ENCODE measurements around the gene RAB8B. TPM values are rescaled to one million over a fixed set of nuclear protein-coding genes. Genes with fewer than 3 reads are reported as not detected.

Gene RAB8B
- total and polyA plus RNA-seq, 10 of the 15 experiments (the other 5 are each of a cell fraction or from before 2014, with no cell fraction given) = 17.8 to 104 (median 65.1) TPM

- Histone ChIP-seq H2AFZ (ENCODE audit: control insufficient read depth, low read depth, low read length) (no peak overlapping the region), H3K4me1 (ENCODE audit: control insufficient read depth, insufficient read depth, low read length) (peaks cover 10% of the 10 kb centered on the region), H3K9ac (ENCODE audit: control insufficient read depth, insufficient read depth, low read length) (no peak overlapping the region), H3K36me3 (ENCODE audit: control insufficient read depth in 2 of 2, insufficient read depth in 2 of 2, low read length in 1 of 2) (no peaks in the 10 kb centered on the region), H3K27ac (ENCODE audit: control insufficient read depth, insufficient read depth) (no peak overlapping the region), H3K27me3 (replicated peaks in 1 of 2; ENCODE audit: control insufficient read depth in 2 of 2, insufficient read depth in 2 of 2, low read length in 1 of 2) (no peaks in the 10 kb centered on the region), H3K4me3 (no peak overlapping the region), H3K79me2 (ENCODE audit: control insufficient read depth, insufficient read depth, low read length) (no peaks in the 10 kb centered on the region), H3K9me3 (replicated peaks; ENCODE audit: control insufficient read depth, insufficient read depth, low read length) (no peaks in the 10 kb centered on the region), H4K20me1 (ENCODE audit: control insufficient read depth, insufficient read depth) (no peaks in the 10 kb centered on the region), H3K4me2 (ENCODE audit: control insufficient read depth, insufficient read depth) (no peak overlapping the region)
- ChIA-PET POLR2A (interaction anchor here (0.7 to 1.4 kb wide), 2 partner anchors 108 to 111 kb away, joined by 3 to 4 read pairs; partner anchors contain the start of gene APH1B), SMC1A (ENCODE audit: uncharacterized antibody, unreplicated experiment) (interaction anchor here (1.0 to 2.2 kb wide), 9 partner anchors 16 to 126 kb away, joined by 3 to 8 read pairs (median 5); partner anchors contain the start of gene APH1B), RAD21 (ENCODE audit: unreplicated experiment) (interaction anchor here (1.0 to 1.9 kb wide), 6 partner anchors 10 to 301 kb away, joined by 3 to 9 read pairs (median 6); no protein-coding TSS in a partner anchor), CTCF (interaction anchor here (1.1 to 1.6 kb wide), 9 partner anchors 27 to 237 kb away, joined by 3 to 10 read pairs (median 6); partner anchors contain the start of gene APH1B)
- in situ Hi-C loops (cut with MboI) (no loop called here), intact Hi-C loops (cut with micrococcal nuclease; ENCODE audit: unreplicated experiment) (no loop called here)
- TF ChIP-seq POLR2AphosphoS5 (IDR thresholded peaks at IDR 0.05; ENCODE audit: low read length) = no peak
- TF ChIP-seq HDGF (IDR thresholded peaks at IDR 0.05) = no peak
- TF ChIP-seq ZNF274 (IDR thresholded peaks at IDR 0.05; ENCODE audit: insufficient read depth, insufficient read length) = no peak
- TF ChIP-seq BRCA1 (IDR thresholded peaks at IDR 0.05; ENCODE audit: low read depth, low read length) = no peak
- TF ChIP-seq SMAD5 (IDR thresholded peaks at IDR 0.05; ENCODE audit: low read depth) = no peak
- no peak for TF ChIP-seq IRF5 (IDR thresholded peaks at IDR 0.05; ENCODE audit: borderline replicate concordance)
- no peak for TF ChIP-seq USF2 (IDR thresholded peaks at IDR 0.05; ENCODE audit: borderline replicate concordance, low read depth, low read length)
- TF ChIP-seq ZBTB40 (IDR thresholded peaks at IDR 0.05; ENCODE audit: borderline replicate concordance) = no peak
- no peak for TF ChIP-seq IRF4 (IDR thresholded peaks at IDR 0.05; ENCODE audit: low read depth, low read length)
- TF ChIP-seq SMAD1 (IDR thresholded peaks at IDR 0.05; ENCODE audit: low read depth, partially characterized antibody) = no peak
- TF ChIP-seq NFYA (IDR thresholded peaks at IDR 0.05; ENCODE audit: borderline replicate concordance, low read depth, low read length) = no peak
- no peak for TF ChIP-seq PKNOX1 (IDR thresholded peaks at IDR 0.05)
- TF ChIP-seq KLF5 (IDR thresholded peaks at IDR 0.05; ENCODE audit: partially characterized antibody) = no peak
- TF ChIP-seq MEF2A (IDR thresholded peaks at IDR 0.05; ENCODE audit: insufficient read depth, low read depth, low read length) = no peak
- TF ChIP-seq NBN (IDR thresholded peaks at IDR 0.05) = no peak
- WGBS (ENCODE audit: insufficient coverage, insufficient replicate concordance, low lambda C conversion rate, missing lambda C conversion rate) = 93% methylated on average over 6 of the region's 6 CpGs
- FAIRE-seq (no peak), ATAC-seq (no peak), DNase-seq (ENCODE audit: low read depth, low spot score) (no peak)
- BruUV-seq (replicated peaks) = no TSS peak
These were observed 24.1 kb upstream of the RAB8B start for GRCh38 chr15:63165166-63165859.

All from GM12878 (cell line).